Skeletal muscle satellite cell (primary cell): ENCODE results near the gene ULK3.

Experiments used
- H3K27me3 ChIP-seq: 2 replicates; pipeline ENCODE4 v1.7.0; 2013; ENCODE audit warnings: low read length; ENCODE audit not compliant: control insufficient read depth, insufficient read depth
- H3K36me3 ChIP-seq: 2 replicates; pipeline ENCODE4 v1.7.0; 2013; ENCODE audit warnings: mild to moderate bottlenecking, control low read depth, low read length; ENCODE audit not compliant: insufficient read depth
- H3K4me1 ChIP-seq: 2 replicates; pipeline ENCODE4 v1.7.0; 2013; ENCODE audit warnings: low read length; ENCODE audit not compliant: control insufficient read depth, insufficient read depth
- H3K4me2 ChIP-seq: 2 replicates; pipeline ENCODE4 v1.7.0; 2013; ENCODE audit warnings: mild to moderate bottlenecking, low read length
- H3K4me3 ChIP-seq: 2 replicates; pipeline ENCODE4 v1.7.0; 2013; ENCODE audit warnings: low read length
- H3K9ac ChIP-seq: 2 replicates; pipeline ENCODE4 v1.7.0; 2013; ENCODE audit warnings: mild to moderate bottlenecking, low read depth, low read length, moderate library complexity
- H3K9me3 ChIP-seq: replicated peaks from 2 replicates; pipeline ENCODE4 v1.7.0; 2013; ENCODE audit warnings: mild to moderate bottlenecking, control low read depth, low read length

Gene ULK3

DNA sequence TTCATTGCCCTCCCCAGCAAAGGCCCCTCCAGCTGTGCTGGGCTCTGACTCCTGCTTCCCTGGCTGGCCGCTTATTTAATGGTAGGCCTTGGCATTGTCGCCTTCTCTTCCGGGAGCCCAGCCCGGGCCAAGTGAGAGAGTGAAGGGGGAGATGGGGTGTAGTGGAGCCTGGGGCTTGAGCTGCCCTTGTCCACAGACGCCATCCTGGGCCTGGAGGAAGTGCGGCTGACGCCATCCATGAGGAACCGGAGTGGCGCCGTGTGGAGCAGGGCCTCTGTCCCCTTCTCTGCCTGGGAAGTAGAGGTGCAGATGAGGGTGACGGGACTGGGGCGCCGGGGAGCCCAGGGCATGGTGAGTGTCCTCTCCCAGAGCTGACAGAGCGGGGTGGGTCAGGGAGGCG, 27.0 kb downstream of the ULK3 start:
- H3K4me1 ChIP-seq = peaks cover 16% of the 10 kb centered on the region
- no peaks in the 10 kb centered on the region for H3K9me3 ChIP-seq
- H3K9ac ChIP-seq = no peak overlapping the region
- H3K4me2 ChIP-seq = no peak overlapping the region
- H3K36me3 ChIP-seq = no peaks in the 10 kb centered on the region
- H3K27me3 ChIP-seq = peaks cover 12% of the 10 kb centered on the region
- no peak overlapping the region for H3K4me3 ChIP-seq

DNA sequence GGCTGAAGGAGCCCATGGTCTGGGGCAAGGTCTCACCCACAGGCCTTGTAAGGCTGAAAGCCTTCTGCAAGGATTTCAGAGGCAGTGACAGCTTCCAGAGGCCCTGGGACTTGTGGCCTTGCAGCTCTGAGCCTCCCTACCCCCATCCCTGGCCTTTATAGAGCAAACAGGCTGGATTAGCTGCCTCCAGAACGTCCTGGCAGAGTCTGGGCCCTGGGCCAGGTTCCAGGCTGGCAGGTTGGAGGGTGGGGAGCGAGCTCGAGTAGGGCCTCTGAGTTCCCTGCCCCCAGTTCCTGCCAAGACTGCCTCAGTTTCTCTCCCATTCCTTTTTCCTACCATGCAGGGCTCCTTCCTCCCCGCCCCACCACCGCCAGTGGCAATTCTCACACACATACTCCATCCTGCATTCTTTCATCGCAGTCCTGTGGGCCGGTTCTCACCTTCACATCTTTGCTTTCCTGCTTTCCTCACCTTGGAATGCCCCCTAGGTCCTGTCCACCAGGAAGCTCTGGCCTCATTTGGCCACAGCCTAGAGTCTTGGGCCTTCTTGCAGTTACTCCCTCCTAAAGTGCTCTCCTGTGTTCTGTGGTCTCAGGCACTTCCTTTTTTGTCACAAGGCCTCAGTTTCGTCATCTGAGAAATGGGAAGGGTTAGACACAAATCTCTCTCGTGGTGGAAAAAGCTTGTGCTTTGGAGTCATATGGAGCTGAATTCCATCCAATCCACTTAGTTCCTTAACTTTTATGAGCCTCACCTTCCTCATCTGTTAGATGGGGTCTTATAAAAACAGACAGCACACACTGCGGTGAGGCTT, 27.6 kb downstream of the ULK3 start:
- Histone ChIP-seq H3K4me2 (no peak overlapping the region), H3K27me3 (peaks cover 7% of the 10 kb centered on the region), H3K4me3 (no peak overlapping the region), H3K4me1 (peaks cover 16% of the 10 kb centered on the region), H3K36me3 (no peaks in the 10 kb centered on the region), H3K9ac (no peak overlapping the region), H3K9me3 (no peaks in the 10 kb centered on the region)

DNA sequence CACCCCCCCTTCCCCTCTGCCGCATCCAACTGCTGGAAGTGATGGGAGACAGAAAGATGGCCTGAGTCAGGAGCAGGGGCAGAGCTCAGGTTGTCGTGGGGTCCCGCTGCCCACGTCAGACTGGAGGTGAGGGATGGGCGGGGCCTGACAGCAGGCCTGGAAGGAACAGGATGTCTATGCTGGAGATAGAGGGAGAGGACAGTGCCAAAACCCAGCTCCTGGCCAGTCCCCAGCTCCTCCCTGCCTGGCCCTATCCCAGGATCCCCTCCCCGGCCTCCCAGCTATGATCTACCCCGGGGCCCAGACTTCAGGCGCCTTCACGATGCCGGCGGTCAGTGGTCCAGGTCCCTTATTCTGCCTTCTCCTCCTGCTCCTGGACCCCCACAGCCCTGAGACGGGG, 30.4 kb downstream of the ULK3 start, which contains the start of gene LMAN1L:
Gene LMAN1L, plus strand, starts transcription at position 303 of the 400 bp plus-strand sequence. Its CDS starts 20 bp downstream, at position 323.
- Histone ChIP-seq H3K4me2 (no peak within 1 kb of the TSS), H3K4me1 (peaks cover 7% of the 10 kb centered on the region), H3K9me3 (no peaks in the 10 kb centered on the region), H3K27me3 (no peaks in the 10 kb centered on the region), H3K9ac (no peak within 1 kb of the TSS), H3K36me3 (no peaks in the 10 kb centered on the region), H3K4me3 (no peak within 1 kb of the TSS)

DNA sequence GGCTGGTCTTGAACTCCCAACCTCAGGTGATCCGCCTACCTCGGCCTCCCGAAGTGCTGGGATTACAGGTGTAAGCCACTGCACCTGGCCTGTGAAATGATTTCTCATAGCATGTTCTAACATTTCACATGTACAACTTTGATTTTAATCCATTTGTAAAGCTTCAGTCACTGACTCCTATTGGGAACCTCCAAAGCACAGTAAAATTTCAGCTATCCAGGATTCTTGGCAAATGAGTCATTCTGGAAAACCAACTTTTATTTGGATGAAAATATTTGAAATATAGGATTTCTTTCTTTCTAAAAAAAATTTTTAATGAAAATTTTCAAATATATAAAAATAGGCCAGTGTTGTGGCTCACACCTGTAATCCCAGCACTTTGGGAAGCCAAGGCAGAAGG, 33.0 kb downstream of the ULK3 start:
- Histone ChIP-seq H3K4me1 (peaks cover 3% of the 10 kb centered on the region), H3K27me3 (no peaks in the 10 kb centered on the region), H3K9ac (no peak overlapping the region), H3K4me2 (no peak overlapping the region), H3K4me3 (no peak overlapping the region), H3K9me3 (no peaks in the 10 kb centered on the region), H3K36me3 (peaks cover 1% of the 10 kb centered on the region)

DNA sequence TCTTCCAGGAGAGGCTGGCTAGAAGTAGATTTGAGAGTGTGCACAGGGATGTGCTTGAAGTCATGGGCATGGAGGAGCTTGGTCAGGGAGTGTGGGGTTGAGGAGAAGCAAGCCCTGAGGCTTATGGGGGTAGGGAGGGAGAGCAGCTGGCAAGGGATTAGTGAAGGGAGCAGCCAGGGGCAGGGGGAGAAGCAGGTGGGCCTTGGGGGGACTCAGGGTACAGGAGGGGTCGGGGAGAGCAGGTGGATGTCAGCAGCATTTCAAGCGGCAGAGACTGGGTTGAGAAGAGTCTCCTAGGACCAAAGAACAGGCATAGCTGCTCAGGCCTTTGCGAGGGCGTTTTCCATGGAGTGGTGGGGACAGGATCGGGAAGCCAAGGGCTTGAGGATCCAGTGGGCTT, 33.7 kb downstream of the ULK3 start:
- H3K4me1 ChIP-seq = peaks cover 3% of the 10 kb centered on the region
- H3K9me3 ChIP-seq = no peaks in the 10 kb centered on the region
- no peaks in the 10 kb centered on the region for H3K27me3 ChIP-seq
- no peak overlapping the region for H3K4me2 ChIP-seq
- H3K4me3 ChIP-seq = no peak overlapping the region
- H3K9ac ChIP-seq = no peak overlapping the region
- peaks cover 6% of the 10 kb centered on the region for H3K36me3 ChIP-seq

DNA sequence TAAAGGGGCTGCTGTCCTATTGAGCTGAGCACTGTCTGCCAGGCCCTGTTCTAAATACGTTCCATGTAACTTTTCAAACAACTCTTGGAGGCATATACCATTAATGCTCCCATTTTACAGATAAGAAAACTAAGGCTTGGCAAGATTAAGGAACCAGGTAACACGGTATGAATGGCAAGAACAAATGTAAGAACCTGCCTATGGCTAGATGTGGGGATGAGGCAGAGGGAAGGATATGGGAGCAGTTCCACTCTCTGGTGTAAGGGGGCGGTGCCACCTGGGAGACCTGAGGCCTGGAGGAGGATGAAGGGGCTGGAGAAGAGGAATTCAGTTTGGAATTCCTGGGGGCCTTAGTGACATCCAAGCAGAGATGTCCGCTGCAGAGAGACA, 34.1 kb downstream of the ULK3 start:
- Histone ChIP-seq H3K36me3 (peaks cover 10% of the 10 kb centered on the region), H3K27me3 (no peaks in the 10 kb centered on the region), H3K9me3 (no peaks in the 10 kb centered on the region), H3K9ac (no peak overlapping the region), H3K4me3 (no peak overlapping the region), H3K4me1 (peaks cover 3% of the 10 kb centered on the region), H3K4me2 (no peak overlapping the region)

DNA sequence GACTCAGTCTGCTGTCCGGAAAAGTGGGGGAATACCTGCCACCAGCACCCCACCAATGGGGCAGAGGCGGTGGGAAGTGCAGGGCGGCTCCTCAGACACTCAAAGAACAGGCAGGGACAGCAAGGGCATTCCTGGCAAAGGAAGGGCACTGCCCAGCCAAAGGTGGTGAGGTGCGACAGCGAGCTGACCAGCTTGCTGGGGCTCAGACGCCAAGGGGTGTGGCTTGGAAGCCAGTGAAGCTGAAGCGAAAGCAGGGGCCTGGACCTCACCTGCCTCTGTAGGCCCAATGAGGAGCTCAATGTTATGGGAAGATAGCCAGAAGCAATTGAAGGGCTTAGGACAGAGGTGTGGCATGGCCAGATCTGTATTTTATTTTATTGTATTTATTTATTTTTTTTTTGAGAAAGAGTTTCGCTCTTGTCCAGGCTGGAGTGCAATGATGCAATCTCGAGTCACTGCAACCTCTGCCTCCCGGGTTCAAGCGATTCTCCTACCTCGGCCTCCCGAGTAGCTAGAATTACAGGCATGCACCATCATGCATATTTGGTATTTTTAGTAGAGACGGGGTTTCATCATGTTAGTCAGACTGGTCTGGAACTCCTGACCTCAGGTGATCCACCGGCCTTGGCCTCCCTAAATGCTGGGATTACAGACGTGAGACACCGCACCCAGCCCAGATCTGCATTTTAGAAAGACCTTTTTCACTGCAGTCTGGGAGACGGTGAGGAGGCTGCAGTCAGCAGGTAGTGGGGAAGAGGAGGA, 34.7 kb downstream of the ULK3 start:
- no peak overlapping the region for H3K9ac ChIP-seq
- no peaks in the 10 kb centered on the region for H3K27me3 ChIP-seq
- H3K9me3 ChIP-seq = no peaks in the 10 kb centered on the region
- peaks cover 15% of the 10 kb centered on the region for H3K36me3 ChIP-seq
- H3K4me3 ChIP-seq = no peak overlapping the region
- peaks cover 3% of the 10 kb centered on the region for H3K4me1 ChIP-seq
- H3K4me2 ChIP-seq = no peak overlapping the region

DNA sequence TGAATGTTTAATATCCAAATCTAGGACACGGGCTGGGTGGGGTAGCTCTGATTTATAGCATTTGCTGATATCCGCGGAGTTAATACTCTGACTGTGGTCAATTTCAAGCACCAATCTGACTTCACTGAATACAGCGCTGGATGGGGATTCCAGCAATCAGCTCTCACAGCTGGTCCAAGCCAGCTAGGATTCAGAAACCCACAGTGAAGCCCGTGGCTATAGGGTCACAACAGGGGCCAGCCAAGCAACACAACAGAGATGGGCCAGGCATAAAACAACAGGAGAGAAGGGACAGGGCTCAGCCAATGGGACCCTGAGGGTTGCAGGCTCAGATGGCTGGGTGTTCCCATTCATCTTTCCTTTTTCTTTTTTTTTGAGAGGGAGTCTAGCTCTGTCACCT, 35.7 kb downstream of the ULK3 start:
- no peak overlapping the region for H3K4me2 ChIP-seq
- no peaks in the 10 kb centered on the region for H3K27me3 ChIP-seq
- peaks cover 3% of the 10 kb centered on the region for H3K4me1 ChIP-seq
- H3K9me3 ChIP-seq = no peaks in the 10 kb centered on the region
- H3K9ac ChIP-seq = no peak overlapping the region
- H3K4me3 ChIP-seq = no peak overlapping the region
- H3K36me3 ChIP-seq = peaks cover 25% of the 10 kb centered on the region

DNA sequence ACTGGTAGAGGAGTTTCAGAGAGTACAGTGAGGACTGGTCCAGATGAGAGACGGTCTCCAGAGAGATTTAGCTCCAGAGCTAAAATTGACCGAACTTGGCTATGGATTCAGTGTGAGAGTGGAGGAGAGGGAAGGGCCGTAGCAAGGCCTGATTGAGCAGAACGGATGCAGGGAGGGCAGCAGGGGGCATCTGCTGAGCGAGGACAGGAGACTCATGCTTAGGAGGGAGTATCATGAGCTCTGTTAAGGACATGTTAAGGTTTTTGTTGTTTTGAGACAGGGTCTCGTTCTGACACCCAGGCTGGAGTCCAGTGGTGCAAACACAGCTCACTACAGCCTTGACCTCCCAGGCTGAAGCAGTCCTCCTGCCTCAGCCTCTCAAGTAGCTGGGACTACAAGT, 38.0 kb downstream of the ULK3 start:
- H3K36me3 ChIP-seq = peaks cover 38% of the 10 kb centered on the region
- peaks cover 3% of the 10 kb centered on the region for H3K4me1 ChIP-seq

DNA sequence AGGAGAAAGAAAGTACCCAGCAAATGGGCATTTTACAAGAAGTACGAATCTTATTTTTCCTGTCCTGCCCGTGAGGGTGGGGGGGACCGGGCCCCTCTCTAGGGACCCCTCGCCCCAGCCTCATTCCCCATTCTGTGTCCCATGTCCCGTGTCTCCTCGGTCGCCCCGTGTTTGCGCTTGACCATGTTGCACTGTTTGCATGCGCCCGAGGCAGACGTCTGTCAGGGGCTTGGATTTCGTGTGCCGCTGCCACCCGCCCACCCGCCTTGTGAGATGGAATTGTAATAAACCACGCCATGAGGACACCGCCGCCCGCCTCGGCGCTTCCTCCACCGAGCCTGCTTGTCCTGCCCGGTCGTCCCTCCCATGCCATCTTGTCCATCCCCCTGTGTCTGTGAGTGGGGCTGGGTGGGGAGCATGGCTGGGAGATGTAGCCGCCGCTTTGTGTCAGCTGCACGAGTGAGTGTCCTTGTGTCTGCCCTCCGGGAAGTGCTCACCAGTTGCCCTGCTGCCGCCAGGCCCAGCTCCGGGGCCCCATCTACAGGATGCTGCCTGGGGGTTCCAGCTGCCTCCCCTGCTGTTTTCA, 40.0 kb downstream of the ULK3 start:
- Histone ChIP-seq H3K27me3 (no peaks in the 10 kb centered on the region), H3K9ac (no peak overlapping the region), H3K9me3 (no peaks in the 10 kb centered on the region), H3K4me3 (no peak overlapping the region), H3K4me2 (no peak overlapping the region), H3K4me1 (no peaks in the 10 kb centered on the region), H3K36me3 (peaks cover 57% of the 10 kb centered on the region)

More for the DNA sequence above, 38.0 kb downstream of the ULK3 start:
- H3K9ac ChIP-seq = no peak overlapping the region
- H3K4me2 ChIP-seq = no peak overlapping the region
- H3K4me3 ChIP-seq = no peak overlapping the region
- no peaks in the 10 kb centered on the region for H3K9me3 ChIP-seq
- H3K27me3 ChIP-seq = no peaks in the 10 kb centered on the region

DNA sequence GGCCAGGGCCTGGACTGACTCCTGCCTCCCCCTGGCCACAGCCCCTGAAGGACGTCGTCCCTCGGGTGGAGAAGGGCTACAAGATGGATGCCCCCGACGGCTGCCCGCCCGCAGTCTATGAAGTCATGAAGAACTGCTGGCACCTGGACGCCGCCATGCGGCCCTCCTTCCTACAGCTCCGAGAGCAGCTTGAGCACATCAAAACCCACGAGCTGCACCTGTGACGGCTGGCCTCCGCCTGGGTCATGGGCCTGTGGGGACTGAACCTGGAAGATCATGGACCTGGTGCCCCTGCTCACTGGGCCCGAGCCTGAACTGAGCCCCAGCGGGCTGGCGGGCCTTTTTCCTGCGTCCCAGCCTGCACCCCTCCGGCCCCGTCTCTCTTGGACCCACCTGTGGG, 40.7 kb downstream of the ULK3 start:
- no peaks in the 10 kb centered on the region for H3K27me3 ChIP-seq
- no peak overlapping the region for H3K4me2 ChIP-seq
- H3K9ac ChIP-seq = no peak overlapping the region
- no peaks in the 10 kb centered on the region for H3K4me1 ChIP-seq
- H3K36me3 ChIP-seq = peaks cover 57% of the 10 kb centered on the region
- no peak overlapping the region for H3K4me3 ChIP-seq
- H3K9me3 ChIP-seq = no peaks in the 10 kb centered on the region
